T47D (cell line): ENCODE data around the gene SIRT2.

Experiments
- DNase-seq, 2 experiments: peaks; one replicate each; pipeline versions ENCODE4 v3.0.0 to v3.0.0-alpha.2; 2011 to 2012; ENCODE audit warnings: low read depth in 1 of 2, low spot score in 1 of 2
- JUND ChIP-seq: IDR thresholded peaks from 2 replicates; pipeline ENCODE4 v1.6.1; 2012; ENCODE audit warnings: low read depth
- in situ Hi-C: cut with HindIII; loops from 2 replicates; pipeline ENCODE4 v1.10.0; 2016; ENCODE audit warnings: low sequenced_read_pairs, low pct_unique_long_range_greater_than_20kb

Gene SIRT2

GRCh38 chr19:38850436-38850975 is 48.9 kb downstream of the SIRT2 start:
- peak in 1 of 2 experiments; percentile 96 for DNase-seq
- TF ChIP-seq JUND: no peak
- in situ Hi-C loops: no loop called here

GRCh38 chr19:38849860-38850435 is 49.5 kb downstream of the SIRT2 start, which contains the start of gene HNRNPL:
HNRNPL (minus strand) TSS chr19:38849986; CDS start chr19:38849966, 20 bp downstream.
- in situ Hi-C loops: no loop called here
- peak in 1 of 2 experiments; percentile 100 for DNase-seq
- no peak for TF ChIP-seq JUND

- in situ Hi-C loops: no loop called here
- no peak for TF ChIP-seq JUND
- DNase-seq: peak; percentile 77 to 92
Observed at GRCh38 chr19:38849147-38849859, 50.1 kb downstream of the SIRT2 start.

- no peak for DNase-seq
- in situ Hi-C loops: no loop called here
- no peak for TF ChIP-seq JUND
Observed at GRCh38 chr19:38848299-38849146, 50.9 kb downstream of the SIRT2 start.

DNA sequence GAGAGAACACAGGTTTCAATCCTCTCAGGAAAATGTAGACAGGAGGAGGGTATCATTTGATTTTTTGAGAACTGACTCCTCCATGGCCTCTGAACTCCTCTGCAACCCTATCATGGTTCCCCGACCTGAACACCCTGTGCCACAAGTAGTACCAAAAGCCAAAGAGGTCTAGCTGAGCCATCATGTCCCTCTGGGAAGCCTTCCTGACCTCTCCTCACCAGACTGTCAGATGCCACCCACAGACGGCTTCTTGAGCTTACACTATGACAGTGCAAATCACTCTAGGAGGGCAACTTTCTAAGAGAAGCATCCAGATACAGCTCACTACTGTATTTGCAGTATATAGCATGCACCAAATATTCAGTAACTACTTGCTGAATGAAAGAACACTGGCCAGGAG is 53.3 kb downstream of the SIRT2 start:
- in situ Hi-C loops: no loop called here
- no peak for DNase-seq
- no peak for TF ChIP-seq JUND

GRCh38 chr19:38845374-38846024 is 53.9 kb downstream of the SIRT2 start:
- in situ Hi-C loops: no loop called here
- DNase-seq: no peak
- no peak for TF ChIP-seq JUND

GRCh38 chr19:38844093-38844686 is 55.2 kb downstream of the SIRT2 start:
- in situ Hi-C loops: no loop called here
- TF ChIP-seq JUND: no peak
- no peak for DNase-seq

GRCh38 chr19:38843175-38843758 is 56.2 kb downstream of the SIRT2 start:
- TF ChIP-seq JUND: no peak
- DNase-seq: no peak
- in situ Hi-C loops: no loop called here

- no peak for TF ChIP-seq JUND
- in situ Hi-C loops: no loop called here
- no peak for DNase-seq
Observed at GRCh38 chr19:38842439-38843174, 56.8 kb downstream of the SIRT2 start.

DNA sequence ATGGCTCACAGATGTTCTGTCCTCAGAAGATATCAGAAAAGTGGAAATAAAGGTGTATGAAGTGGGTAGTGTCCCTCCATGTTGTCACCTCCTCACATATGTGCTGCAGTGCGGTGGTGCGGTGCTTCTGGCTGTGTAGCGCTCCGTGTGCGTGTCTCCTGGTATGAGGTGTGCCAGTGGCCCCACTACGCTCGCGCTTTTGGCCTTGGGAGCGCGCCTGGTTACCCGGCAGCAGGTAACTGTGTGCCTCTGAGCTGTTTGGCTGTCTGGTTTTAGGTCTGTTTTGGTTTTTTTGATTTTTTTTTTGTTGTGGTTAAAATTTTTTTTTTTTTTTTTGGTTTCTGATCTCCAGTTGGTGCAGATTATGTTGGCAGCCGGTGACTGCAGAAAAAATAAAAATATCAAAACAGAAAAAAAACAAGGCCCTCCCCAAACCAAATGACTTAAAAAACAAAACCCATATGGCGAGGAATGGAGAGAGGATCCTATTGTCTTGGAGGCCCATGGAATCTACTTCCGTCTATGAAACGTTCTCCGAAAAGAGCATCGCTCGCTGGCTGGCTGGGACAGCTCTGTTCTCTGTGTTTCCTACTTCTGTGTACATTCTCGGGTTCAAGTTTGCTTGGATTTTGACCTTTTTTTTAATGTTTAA is 57.5 kb downstream of the SIRT2 start:
- in situ Hi-C loops: no loop called here
- TF ChIP-seq JUND: no peak
- DNase-seq: no peak
